Parathyroid adenoma (tissue), 2 donors: ENCODE measurements around the gene SLC16A5.

Experiments used
- H2AFZ ChIP-seq: fragments of 300-600 bp; sonication (generic); one replicate; pipeline ENCODE4 v1.7.0; 2017; ENCODE audit warnings: antibody characterized with exemption, mild to moderate bottlenecking
- H3K27ac ChIP-seq: fragments of 300-600 bp; sonication (generic); one replicate; pipeline ENCODE4 v1.7.0; 2017
- H3K27me3 ChIP-seq: fragments of 300-600 bp; sonication (generic); one replicate; pipeline ENCODE4 v1.7.0; 2017; ENCODE audit warnings: low read length; ENCODE audit not compliant: control insufficient read depth, insufficient read depth
- H3K36me3 ChIP-seq: fragments of 300-600 bp; sonication (generic); one replicate; pipeline ENCODE4 v1.7.0; 2017; ENCODE audit warnings: low read length; ENCODE audit not compliant: control insufficient read depth, insufficient read depth
- H3K4me1 ChIP-seq: fragments of 300-600 bp; sonication (generic); one replicate; pipeline ENCODE4 v1.7.0; 2017; ENCODE audit warnings: control low read depth
- H3K4me2 ChIP-seq: fragments of 300-600 bp; sonication (generic); one replicate; pipeline ENCODE4 v1.7.0; 2017; ENCODE audit warnings: low read length
- H3K4me3 ChIP-seq: fragments of 300-600 bp; sonication (generic); one replicate; pipeline ENCODE4 v1.7.0; 2017; ENCODE audit warnings: low read depth, low read length
- H3K79me2 ChIP-seq: fragments of 300-600 bp; sonication (generic); one replicate; pipeline ENCODE4 v1.7.0; 2017; ENCODE audit warnings: control low read depth
- H3K9ac ChIP-seq: fragments of 300-600 bp; sonication (generic); one replicate; pipeline ENCODE4 v1.7.0; 2017; ENCODE audit warnings: mild to moderate bottlenecking
- H3K9me3 ChIP-seq: fragments of 300-600 bp; sonication (generic); one replicate; pipeline ENCODE4 v1.7.0; 2017; ENCODE audit warnings: low read length; ENCODE audit not compliant: control insufficient read depth
- TF ChIP-seq, protein P1 (sequence below): fragments of 300-600 bp; sonication (generic); IDR thresholded peaks from one replicate; pipeline ENCODE4 v1.7.0; 2017; ENCODE audit warnings: antibody characterized with exemption, mild to moderate bottlenecking
- donor health status: primary hyperparathyroidism.

SLC16A5 gene

DNA sequence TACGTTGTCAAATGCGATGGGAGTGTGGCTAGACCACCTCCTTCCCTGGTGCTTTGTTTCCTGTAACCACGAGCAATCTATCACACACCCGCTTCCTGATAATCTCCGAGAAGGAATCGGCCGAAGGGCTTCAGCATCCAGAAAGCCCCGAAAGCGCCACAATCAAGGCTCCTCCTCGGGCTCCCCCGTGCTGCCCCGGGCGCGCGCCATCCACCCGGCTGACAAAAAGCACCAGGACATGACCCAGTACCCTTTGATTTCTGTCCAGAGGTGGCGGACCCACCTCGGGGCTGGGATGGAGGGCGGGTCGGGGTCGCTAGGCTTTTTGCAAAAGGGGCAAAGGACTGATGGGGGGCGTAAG, 21.3 kb downstream of the SLC16A5 start:
- H3K4me1 ChIP-seq = peaks cover 11% of the 10 kb centered on the region
- no peak overlapping the region for H3K27ac ChIP-seq

DNA sequence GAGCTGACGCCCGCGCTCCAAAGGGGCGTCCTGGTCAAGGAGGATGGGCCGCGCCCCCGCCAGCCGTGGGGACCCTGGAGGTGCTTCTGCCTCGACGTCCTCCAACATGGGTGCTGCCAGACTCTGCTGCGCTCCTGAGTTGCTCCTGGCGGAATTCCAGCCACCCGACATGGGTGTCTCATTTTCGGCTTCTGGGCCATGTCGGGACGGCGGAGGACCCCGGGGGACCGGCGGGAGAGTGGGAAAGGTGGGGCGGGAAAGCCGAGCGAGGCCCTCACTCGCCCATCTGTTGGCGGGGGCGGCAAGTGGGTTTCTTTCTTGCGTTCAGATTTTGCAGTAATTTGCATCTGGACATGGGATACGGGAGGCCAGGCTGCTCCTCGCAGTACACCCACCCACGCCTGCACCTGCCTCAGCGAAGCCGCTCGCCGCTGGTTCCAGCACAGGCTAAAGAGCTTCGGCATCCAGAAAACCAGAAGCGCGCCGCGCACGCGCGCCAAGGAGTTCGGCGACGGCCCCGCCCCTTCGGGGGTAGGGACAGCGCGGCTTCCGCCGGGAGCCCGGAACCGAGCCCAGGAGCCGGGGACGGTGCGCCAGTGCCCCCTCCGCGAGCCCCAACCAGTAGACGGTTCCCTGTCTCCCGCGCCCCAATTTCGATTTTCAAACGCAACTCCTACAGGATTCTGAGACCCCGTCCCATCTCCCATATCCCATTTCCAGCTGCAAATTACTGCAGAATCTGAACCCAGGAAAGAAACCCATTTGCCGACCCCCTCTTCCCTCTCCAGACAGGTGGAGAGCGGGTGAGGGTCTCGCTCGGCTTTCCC, 21.9 kb downstream of the SLC16A5 start, which contains the start of gene ARMC7:
Gene ARMC7 (plus strand): TSS at position 563 of the 827 bp plus-strand sequence. CDS start 320 bp downstream, outside the sequence.
- H2AFZ ChIP-seq = peak within 1 kb of the TSS; percentile 83
- peaks cover 11% of the 10 kb centered on the region for H3K4me1 ChIP-seq
- no peak within 1 kb of the TSS for H3K9ac ChIP-seq
- peak within 1 kb of the TSS; percentile 90 for H3K4me2 ChIP-seq
- H3K4me3 ChIP-seq = peak within 1 kb of the TSS; percentile 62
- H3K27me3 ChIP-seq = no peaks in the 10 kb centered on the region
- H3K9me3 ChIP-seq = no peaks in the 10 kb centered on the region
- H3K36me3 ChIP-seq = no peaks in the 10 kb centered on the region
- H3K79me2 ChIP-seq = no peaks in the 10 kb centered on the region
- peak within 1 kb of the TSS; percentile 27 for H3K27ac ChIP-seq
- TF ChIP-seq, protein P1, sequence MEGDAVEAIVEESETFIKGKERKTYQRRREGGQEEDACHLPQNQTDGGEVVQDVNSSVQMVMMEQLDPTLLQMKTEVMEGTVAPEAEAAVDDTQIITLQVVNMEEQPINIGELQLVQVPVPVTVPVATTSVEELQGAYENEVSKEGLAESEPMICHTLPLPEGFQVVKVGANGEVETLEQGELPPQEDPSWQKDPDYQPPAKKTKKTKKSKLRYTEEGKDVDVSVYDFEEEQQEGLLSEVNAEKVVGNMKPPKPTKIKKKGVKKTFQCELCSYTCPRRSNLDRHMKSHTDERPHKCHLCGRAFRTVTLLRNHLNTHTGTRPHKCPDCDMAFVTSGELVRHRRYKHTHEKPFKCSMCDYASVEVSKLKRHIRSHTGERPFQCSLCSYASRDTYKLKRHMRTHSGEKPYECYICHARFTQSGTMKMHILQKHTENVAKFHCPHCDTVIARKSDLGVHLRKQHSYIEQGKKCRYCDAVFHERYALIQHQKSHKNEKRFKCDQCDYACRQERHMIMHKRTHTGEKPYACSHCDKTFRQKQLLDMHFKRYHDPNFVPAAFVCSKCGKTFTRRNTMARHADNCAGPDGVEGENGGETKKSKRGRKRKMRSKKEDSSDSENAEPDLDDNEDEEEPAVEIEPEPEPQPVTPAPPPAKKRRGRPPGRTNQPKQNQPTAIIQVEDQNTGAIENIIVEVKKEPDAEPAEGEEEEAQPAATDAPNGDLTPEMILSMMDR = no peak

More for the DNA sequence above, 21.3 kb downstream of the SLC16A5 start:
- H3K79me2 ChIP-seq = no peaks in the 10 kb centered on the region
- TF ChIP-seq, protein P1 = no peak
- H3K4me2 ChIP-seq = peak overlapping the region; percentile 90
- H3K27me3 ChIP-seq = no peaks in the 10 kb centered on the region
- H3K4me3 ChIP-seq = no peak overlapping the region
- no peak overlapping the region for H3K9ac ChIP-seq
- no peaks in the 10 kb centered on the region for H3K9me3 ChIP-seq
- H3K36me3 ChIP-seq = no peaks in the 10 kb centered on the region
- peak overlapping the region; percentile 83 for H2AFZ ChIP-seq

DNA sequence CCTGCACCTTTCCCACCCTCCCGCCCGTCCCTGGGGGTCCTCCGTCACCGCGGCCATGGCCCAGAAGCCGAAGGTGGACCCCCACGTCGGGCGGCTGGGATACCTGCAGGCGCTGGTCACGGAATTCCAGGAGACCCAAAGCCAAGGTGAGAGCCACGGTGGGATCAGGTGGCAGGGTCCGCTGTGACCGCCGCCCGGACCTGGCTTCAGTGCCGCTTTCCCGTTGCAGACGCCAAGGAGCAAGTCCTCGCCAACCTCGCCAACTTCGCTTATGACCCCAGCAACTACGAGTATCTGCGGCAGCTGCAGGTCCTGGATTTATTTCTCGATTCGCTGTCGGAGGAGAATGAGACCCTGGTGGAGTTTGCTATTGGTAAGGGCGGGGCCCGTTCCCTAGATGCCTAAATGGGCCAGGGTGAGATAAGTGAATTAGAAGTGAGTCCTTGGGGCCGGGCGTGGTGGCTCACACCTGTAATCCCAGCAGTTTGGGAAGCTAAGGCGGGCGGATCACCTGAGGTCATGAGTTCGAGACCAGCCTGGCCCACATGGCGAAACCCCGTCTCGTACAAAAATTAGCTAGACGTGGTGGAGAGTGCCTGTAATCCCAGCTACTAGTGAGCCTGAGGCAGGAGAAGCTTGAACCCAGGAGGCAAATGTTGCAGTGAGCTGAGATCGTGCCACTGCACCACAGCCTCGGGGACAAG, 22.6 kb downstream of the SLC16A5 start:
- Histone ChIP-seq H3K79me2 (peaks cover 6% of the 10 kb centered on the region), H3K4me2 (peak overlapping the region; percentile 90), H3K4me3 (peak overlapping the region; percentile 62), H3K36me3 (no peaks in the 10 kb centered on the region), H3K9me3 (no peaks in the 10 kb centered on the region), H3K9ac (no peak overlapping the region), H2AFZ (peak overlapping the region; percentile 83), H3K27ac (no peak overlapping the region), H3K4me1 (peaks cover 11% of the 10 kb centered on the region), H3K27me3 (no peaks in the 10 kb centered on the region)
- TF ChIP-seq, protein P1 = no peak

DNA sequence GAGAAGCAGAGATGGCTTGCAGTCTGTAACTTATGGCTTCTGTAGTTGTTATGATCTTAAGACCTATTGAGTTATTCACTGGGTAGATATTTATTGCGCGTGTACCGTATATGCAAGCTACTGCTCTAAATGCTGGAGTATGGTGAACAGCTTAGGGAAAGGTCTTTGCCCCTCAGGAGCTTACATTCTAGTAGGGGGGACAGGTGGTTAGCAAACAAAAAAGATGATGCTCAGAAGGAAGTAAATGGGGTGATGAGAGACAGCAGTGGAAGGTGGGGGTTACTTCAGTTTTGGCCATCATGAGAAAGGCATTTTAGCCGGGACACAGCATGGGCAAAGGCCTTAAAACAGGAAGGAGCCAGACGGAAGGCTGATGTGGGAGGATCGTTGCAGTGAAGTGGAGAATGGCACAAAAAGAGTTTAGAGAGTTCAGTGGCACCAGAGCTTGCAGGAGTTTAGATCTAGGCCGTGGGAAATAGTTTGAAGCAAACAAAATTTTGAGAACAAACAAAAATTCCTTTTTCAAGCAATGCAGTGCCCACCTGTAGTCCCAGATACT, 24.1 kb downstream of the SLC16A5 start:
- Histone ChIP-seq H3K9ac (no peak overlapping the region), H3K9me3 (no peaks in the 10 kb centered on the region), H3K4me3 (no peak overlapping the region), H2AFZ (no peak overlapping the region), H3K27me3 (no peaks in the 10 kb centered on the region), H3K36me3 (no peaks in the 10 kb centered on the region), H3K79me2 (peaks cover 8% of the 10 kb centered on the region), H3K27ac (no peak overlapping the region), H3K4me2 (no peak overlapping the region), H3K4me1 (peaks cover 9% of the 10 kb centered on the region)
- TF ChIP-seq, protein P1 = no peak
